Neural cell (in vitro differentiated cells): ENCODE data around the gene GRIA3.

ENCODE experiments used
- CTCF ChIP-seq: fragments of 450-650 bp; IDR thresholded peaks from 2 replicates; pipeline ENCODE4 v1.5.1; 2014; ENCODE audit warnings: antibody characterized with exemption, mild to moderate bottlenecking, moderate library complexity; ENCODE audit not compliant: poor library complexity, severe bottlenecking
- EP300 ChIP-seq: fragments of 450-650 bp; conservative IDR thresholded peaks from 2 replicates; pipeline ENCODE4 v1.6.1; 2014; ENCODE audit warnings: antibody characterized with exemption, mild to moderate bottlenecking, moderate library complexity; ENCODE audit not compliant: poor library complexity, severe bottlenecking
- EZH2 ChIP-seq: fragments of 200-600, 300-800 bp; shearing (Covaris generic), sonication (generic); IDR thresholded peaks from 2 replicates; pipeline ENCODE4 v1.6.1; 2014; ENCODE audit warnings: antibody characterized with exemption, low read length, borderline replicate concordance, mild to moderate bottlenecking; ENCODE audit not compliant: insufficient read depth, poor library complexity, severe bottlenecking
- MXI1 ChIP-seq: fragments of 450-650 bp; conservative IDR thresholded peaks from 2 replicates; pipeline ENCODE4 v1.6.1; 2014; ENCODE audit warnings: antibody characterized with exemption, mild to moderate bottlenecking; ENCODE audit not compliant: poor library complexity, severe bottlenecking
- POLR2AphosphoS5 ChIP-seq: IDR thresholded peaks from 2 replicates; pipeline ENCODE4 v1.6.1; 2012
- RAD21 ChIP-seq: fragments of 450-650 bp; conservative IDR thresholded peaks from 2 replicates; pipeline ENCODE4 v1.6.1; 2014; ENCODE audit warnings: antibody characterized with exemption, mild to moderate bottlenecking, moderate library complexity
- REST ChIP-seq: IDR thresholded peaks from 2 replicates; pipeline ENCODE4 v1.6.1; 2012; ENCODE audit warnings: borderline replicate concordance
- SMC3 ChIP-seq: fragments of 450-650 bp; conservative IDR thresholded peaks from 2 replicates; pipeline ENCODE4 v1.6.1; 2014; ENCODE audit warnings: antibody characterized with exemption, mild to moderate bottlenecking, moderate library complexity; ENCODE audit not compliant: poor library complexity
- TAF1 ChIP-seq: IDR thresholded peaks from 2 replicates; pipeline ENCODE4 v1.6.1; 2012; ENCODE audit warnings: low read depth

DNA sequence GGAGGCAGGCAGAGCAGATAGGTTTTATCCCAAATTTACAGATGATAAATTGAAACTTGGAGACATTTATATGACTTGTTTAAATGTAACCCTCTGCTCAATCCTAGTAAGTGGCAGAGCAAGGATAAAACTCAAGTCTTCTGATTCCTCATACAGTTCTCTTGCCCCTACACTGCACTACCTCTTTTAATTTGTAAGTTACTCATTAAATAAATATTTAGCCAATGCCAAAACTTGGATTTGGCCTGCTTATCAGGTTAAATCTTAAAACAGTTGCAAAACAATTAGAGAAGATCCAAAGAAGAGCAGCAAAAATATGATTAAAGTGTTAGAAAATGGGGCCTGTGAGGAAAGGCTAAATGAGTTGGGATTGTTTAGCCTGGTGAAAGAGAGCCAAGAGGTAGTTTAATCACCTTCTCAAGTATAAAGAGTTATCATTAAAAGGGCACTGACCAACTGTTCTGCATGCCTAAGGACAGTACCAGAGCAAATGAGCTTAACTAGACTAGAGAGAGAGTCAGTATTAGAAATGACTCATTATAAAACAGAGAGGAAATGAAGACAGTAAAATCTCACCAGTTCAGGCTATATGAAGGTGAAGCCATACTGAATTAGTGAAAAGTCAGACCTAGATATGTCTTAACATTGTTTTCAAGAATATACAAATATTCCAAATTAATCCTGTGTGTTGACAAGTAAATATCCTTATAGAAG is 146.3 kb downstream of the GRIA3 start:
- TF ChIP-seq POLR2AphosphoS5 = no peak
- TF ChIP-seq CTCF = no peak
- no peak for TF ChIP-seq EZH2
- no peak for TF ChIP-seq REST
- TF ChIP-seq TAF1 = no peak
- TF ChIP-seq EP300 = no peak
- TF ChIP-seq MXI1 = no peak
- TF ChIP-seq RAD21 = no peak
- TF ChIP-seq SMC3 = no peak
